ENCODE results near the gene HNMT.
"Not testable (repeated sequence)": the region's sequence is repeated elsewhere in the genome, so short reads cannot be mapped to it uniquely, and the experiment has no call there.

Gene HNMT

GRCh38 chr2:137947032-137947727 is 17.1 kb upstream of the HNMT start:
- DNase-seq, result no peak

GRCh38 chr2:137947728-137948336 is 16.4 kb upstream of the HNMT start:
- no peak for DNase-seq

DNA sequence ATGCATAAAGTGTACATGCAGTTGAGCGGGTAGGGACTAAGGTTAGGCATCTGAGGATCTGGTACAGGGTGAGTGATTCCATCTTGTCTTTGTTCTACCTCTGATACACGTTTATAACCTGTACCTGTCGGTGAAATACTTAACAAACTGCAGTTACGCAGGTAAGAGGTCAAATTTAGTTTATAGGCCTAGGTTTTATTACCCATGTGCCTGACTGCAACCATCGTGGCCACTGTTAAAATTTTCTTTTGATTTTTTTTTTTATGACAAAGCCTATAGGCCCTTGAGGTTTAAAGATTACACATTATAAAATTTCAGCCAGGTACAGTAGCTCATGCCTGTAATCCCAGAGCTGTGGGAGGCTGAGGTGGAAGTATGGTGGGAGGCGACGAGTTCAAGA is 15.4 kb upstream of the HNMT start:
- DNase-seq, result no peak

DNA sequence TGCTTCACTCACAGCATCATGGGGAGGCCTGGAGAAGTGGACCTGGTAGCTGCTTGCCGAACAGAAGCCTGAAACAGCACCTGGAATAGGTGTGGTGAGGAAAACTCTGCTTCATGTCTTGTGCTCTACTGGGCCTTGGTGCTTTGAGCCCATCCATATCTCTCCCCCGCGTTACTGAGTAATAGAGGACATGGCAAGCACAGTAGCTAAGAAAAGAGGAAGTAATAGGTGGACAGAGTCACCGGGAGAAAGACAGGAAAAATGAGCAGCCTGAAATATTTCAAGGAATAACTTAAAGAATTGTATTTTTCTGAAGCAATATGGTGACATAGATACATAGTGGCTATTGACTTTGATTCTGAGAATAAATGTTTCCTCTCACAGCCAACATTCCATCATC is 14.0 kb upstream of the HNMT start:
- no peak for DNase-seq

DNA sequence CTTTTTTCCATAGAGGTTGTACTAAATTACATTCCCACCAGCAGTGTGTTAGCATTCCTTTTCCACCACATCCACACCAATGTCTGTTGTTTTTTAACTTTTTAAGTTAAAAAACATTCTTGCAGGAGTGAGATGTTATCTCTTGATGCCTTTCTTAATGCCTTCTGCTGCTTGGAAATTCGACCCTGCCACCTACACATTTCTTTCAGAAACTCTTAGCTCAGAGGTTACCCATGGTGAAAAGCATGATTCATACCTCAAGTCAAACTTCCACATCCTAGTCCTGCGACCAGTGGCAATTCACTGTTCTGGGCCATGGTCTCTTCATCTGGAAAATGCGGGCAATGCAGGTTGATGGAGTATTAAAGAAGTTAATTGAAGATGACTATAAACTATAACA is 12.7 kb upstream of the HNMT start:
- no peak for DNase-seq

DNA sequence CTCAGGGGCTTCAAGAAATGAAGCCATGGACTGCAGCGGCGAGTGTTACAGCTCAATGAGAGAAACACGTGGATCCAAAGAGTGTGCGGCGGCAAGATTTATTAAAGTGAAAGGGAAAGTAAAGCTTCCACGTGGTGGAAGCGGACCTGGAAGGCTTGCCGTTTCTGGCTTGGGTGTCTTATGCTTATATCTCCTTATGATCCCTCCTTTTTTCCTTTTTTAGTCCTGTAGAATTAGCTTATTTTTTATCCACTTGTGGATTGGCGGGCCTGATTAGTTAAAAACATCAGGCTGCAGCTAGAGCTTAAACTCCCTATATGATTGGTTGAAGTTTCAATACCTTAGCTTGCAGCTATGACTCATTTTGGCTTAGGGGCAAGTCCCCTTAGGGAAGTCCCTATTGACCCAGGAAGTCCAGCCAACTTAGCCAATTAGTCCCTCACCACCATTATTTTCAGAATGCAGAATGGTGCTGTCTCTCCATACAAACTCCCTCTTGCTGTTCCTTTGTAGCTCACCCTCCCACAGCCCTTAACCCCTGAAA is 11.6 kb upstream of the HNMT start:
- DNase-seq, result no peak

DNA sequence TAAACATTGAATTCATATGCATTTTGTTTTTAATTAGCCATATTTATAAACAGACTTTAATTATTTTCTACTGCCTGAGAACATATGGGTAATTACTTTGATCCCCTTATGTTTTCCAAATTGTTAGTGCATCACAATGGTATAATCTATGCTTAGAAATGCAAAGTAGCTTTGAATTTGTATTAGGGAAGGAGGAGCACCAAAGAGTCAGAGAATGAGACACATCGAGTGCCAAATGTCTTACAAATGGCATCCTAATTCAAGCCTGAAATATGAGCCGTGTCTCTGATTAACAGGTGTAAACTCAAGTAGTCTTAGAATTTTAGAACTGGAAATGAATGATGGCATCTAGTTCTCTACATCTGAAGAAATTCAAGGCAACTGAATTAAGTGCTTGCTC is 8.7 kb upstream of the HNMT start:
- no peak for DNase-seq

GRCh38 chr2:137957033-137957432 is 7.2 kb upstream of the HNMT start:
- DNase-seq, result no peak

- DNase-seq, result no peak
Measured at GRCh38 chr2:137959166-137959565, 5.1 kb upstream of the HNMT start.

DNA sequence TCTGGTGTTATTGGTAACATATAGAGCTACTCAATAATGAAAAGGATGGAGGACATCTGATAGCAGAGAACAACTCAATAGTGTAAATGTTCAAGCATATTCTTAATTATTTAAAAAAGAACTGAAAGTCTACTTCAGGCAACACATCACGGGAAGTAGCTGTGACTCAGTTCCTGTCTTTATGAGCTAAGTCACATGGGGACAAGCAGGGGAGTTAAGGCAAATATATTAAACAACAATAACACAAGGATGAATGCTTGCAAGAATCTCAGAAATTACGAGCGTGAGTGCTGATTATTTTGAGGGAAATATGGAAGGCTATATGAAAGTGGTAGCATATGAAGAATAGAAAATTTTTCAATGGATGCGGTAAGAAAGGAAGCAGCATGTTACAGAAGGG is 4.0 kb upstream of the HNMT start:
- DNase-seq, result no peak

DNA sequence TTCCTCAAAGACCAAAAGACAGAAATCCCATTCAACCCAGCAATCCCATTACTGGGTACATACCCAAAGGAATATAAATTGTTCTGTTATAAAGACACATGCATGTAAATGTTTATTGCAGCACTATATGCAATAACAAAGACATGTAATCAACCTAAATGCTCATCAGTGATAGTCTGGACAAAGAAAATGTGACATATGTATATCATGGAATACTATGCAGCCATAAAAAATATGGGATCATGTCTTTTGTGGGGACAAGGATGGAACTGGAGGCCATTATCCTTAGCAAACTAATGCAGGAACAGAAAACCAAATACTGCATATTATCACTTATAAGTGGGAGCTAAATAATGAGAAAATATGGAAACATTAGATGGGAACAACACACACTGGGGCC is 2.7 kb upstream of the HNMT start:
- no peak for DNase-seq

DNA sequence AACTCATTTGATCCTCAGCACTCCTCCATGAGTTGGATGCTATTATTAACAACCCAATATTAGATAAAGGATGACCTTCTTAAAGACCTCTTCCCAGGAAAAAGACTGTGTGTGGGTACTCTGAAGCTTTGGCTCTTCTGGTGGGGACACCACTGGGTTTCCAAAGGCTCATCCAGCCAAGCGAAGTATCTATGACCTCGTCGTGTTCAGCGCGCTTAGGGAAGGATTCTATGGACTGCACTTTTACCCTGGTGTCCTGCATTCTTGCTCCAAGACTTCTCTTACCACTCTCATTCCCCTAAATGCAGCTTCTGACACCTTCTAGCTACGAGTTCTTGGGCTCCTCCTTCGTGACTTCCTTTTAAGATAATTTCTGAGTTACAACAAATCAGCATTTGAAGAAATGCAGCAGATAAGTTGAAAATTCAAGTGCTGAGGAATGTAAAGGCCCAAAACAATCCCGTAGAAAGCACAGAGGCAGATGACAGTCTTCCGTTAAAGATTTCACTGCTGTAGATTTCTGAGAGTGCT is 673 bp upstream of the HNMT start:
- no peak for DNase-seq

GRCh38 chr2:137964859-137965459 is 686 bp downstream of the HNMT start:
- DNase-seq, result no peak

DNA sequence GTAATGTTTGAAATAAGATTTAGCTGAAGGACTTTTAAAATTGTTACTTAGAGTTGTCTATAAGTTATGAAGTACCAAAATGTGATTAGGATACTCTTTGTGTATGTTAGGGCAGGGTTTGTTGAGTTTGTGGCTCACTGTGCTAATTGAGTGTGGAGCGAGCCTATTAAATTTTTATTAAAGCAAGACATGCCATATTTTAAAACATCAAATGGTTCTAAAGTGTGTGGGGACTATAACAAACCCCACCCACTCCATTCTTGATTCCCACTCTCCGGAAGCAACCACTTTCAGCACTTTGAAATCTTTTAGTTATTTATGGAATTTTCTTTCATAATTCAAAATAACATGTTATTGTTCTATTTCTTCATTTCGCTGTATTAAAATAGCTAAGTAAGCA is 1.8 kb downstream of the HNMT start:
- no peak for DNase-seq

DNA sequence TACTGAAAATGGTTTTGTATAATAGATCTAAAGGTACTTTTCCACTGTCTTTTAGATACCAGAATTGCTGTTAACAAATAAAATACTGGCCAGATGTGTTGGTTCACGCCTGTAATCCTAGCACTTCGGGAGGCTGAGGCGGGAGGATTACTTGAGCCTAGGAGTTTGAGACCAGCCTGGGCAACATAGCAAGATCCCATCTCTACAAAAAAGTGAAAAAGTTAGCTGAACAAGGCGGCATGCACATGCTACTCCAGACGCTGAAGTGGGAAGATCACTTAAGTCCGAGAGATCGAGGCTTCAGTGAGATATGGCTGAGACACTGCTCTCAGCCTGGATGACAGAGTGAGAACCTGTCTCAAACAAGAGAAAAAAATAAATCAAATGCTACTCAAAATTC is 2.8 kb downstream of the HNMT start:
- DNase-seq, result no peak

DNA sequence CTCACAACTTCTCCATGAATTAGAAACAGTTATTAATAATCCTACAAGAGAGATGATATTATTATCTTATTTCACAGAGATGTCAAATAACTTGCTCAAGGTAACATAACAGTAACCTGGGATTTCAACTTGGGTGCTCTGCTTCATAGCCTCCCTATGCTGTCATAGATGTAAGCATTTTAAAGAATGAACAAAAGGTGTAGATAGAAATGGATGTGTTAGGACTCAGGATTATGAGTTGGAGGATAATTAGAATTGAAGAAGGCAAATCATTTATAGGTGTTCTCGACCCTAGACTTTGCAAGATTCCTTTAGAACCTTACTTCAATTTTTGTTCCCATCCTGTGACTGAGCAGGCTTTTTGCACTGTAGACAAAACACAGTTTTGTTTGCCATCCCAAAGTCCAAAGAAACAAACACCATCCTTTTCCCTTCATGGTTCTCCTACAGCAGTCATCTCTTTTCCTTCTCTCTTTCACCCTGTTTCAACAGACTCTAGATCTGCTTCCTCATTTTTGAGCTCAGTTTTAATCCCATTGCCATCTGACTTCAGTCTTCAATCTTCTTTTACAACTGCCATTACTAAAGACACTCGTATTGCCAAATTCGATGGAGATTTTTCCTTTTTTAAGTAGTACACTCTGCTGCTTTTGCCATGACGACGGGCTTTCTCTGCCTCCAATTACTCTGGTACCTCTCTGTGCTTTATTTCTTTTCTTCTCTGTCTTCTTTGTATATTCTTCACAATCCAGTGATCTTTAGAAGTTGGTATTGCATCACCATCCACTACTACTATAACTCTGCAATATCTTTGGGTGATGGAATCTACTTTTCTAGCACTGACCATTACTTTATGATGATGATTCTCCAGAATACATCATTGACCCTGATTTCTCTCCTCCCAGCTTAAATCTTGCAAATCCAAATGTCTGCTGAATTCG is 4.5 kb downstream of the HNMT start:
- no peak for DNase-seq

DNA sequence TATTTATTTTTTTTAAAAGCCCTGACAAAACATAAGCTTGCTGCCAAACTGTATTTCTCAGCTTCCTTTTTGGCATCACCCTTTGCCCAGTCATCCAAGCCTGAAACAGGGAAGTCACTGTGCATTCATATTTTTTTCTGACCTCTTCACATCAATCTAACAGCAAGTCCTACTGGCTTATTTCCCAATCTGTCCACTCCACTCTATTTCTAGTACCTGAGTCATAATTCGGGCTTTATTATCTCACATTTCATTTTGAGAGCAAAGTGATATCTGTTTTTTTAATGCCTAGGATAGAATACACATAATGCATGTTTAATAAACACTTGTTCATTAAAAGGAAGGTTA is 5.1 kb downstream of the HNMT start:
- DNase-seq, result no peak

- DNase-seq, result no peak
Measured at GRCh38 chr2:137969876-137970275, 5.6 kb downstream of the HNMT start.

- not testable (repeated sequence) for DNase-seq
Measured at GRCh38 chr2:137971259-137971658, 7.0 kb downstream of the HNMT start.

DNA sequence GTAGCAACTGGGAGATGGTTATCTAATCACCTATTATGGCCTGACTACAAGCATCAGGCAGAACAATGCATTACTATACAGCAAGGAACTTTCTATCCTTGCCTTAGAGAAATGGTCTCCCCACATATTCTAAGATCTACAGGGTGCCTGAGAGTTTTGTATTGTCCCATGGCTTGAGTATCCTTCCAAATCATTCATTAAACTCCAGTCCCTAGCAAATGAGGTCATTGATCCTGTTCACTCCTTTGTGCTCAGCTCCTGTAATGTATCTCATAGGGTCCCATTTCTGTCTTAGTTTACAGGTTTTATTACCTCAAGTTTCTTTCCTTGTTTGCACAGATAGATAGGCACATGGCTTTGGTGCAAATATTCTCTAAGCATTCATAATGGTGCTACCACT is 9.0 kb downstream of the HNMT start:
- no peak for DNase-seq

DNA sequence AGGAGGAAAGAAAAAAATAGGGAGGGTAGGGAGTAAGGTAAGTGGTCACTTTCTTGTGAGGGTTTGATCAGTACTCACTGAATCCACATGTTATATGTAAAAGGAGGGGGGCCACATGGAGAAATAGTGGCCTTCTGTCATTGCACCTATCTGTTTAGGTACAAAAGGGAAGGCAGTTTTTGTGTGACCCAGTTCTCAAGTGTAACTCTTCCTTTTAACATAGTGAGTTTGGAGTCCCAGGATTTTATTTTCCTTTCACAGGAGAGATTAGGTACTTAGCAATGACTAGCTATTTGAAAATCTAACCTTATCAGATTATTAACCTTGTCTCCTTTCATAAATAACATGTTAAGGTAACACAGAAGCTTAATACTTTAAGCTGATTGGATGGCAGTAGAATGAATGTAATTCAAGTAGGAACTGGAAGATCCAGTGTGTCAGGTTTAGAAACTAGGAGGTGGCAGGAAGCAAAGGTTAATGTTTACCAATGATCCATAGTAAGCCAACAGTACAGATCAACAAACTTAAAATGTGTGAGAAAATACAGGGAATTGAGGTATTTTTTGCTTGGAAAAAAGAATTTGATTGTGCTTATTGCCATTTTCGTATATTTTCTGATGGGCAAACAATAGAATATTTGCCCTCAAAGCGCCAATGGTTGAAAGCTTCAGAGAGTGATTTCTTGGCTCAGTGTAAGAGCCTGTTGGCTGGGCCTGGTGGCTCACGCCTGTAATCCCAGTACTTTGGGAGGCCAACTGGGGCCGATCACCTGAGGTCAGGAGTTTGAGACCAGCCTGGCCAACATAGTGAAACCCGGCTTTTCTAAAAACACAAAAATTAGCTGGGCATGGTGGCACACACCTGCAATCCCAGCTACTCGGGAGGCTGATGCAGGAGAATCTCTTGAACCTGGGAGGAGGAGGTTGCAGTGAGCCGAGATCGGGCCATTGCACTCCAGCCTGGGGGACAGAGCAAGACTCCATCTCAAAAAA is 11.3 kb downstream of the HNMT start:
- DNase-seq, result no peak

- no peak for DNase-seq
Measured at GRCh38 chr2:137976274-137976673, 12.0 kb downstream of the HNMT start.
